GM10266 (cell line): ENCODE data around the gene DHX32.

ENCODE experiments used
- DNase-seq: peaks from one replicate; pipeline ENCODE4 v3.0.0; 2012; ENCODE audit errors: extremely low spot score
- CTCF ChIP-seq: IDR thresholded peaks from 2 replicates; pipeline ENCODE4 v1.5.1; 2012; ENCODE audit warnings: mild to moderate bottlenecking, low read depth; ENCODE audit not compliant: control insufficient read depth, insufficient read depth; ENCODE audit errors: missing control alignments

DHX32 gene

GRCh38 chr10:125843603-125844329, 37.3 kb downstream of the DHX32 start:
- no peak for TF ChIP-seq CTCF
- DNase-seq, result no peak

- DNase-seq, result no peak
- TF ChIP-seq CTCF, result no peak
Observed at GRCh38 chr10:125840955-125841354, 40.1 kb downstream of the DHX32 start.

GRCh38 chr10:125840406-125840805, 40.7 kb downstream of the DHX32 start:
- no peak for TF ChIP-seq CTCF
- DNase-seq, result no peak

GRCh38 chr10:125838802-125839575, 42.1 kb downstream of the DHX32 start:
- TF ChIP-seq CTCF, result no peak
- no peak for DNase-seq

GRCh38 chr10:125836746-125837145, 44.3 kb downstream of the DHX32 start:
- TF ChIP-seq CTCF, result no peak
- no peak for DNase-seq

GRCh38 chr10:125828311-125828710, 52.8 kb downstream of the DHX32 start:
- no peak for TF ChIP-seq CTCF
- DNase-seq, result no peak

- no peak for TF ChIP-seq CTCF
- no peak for DNase-seq
Observed at GRCh38 chr10:125827133-125827532, 54.0 kb downstream of the DHX32 start.
